Measurements from ENCODE around the gene PGP.
"Not testable (repeated sequence)": the region's sequence is repeated elsewhere in the genome, so short reads cannot be mapped to it uniquely, and the experiment has no call there.

The PGP gene

DNA sequence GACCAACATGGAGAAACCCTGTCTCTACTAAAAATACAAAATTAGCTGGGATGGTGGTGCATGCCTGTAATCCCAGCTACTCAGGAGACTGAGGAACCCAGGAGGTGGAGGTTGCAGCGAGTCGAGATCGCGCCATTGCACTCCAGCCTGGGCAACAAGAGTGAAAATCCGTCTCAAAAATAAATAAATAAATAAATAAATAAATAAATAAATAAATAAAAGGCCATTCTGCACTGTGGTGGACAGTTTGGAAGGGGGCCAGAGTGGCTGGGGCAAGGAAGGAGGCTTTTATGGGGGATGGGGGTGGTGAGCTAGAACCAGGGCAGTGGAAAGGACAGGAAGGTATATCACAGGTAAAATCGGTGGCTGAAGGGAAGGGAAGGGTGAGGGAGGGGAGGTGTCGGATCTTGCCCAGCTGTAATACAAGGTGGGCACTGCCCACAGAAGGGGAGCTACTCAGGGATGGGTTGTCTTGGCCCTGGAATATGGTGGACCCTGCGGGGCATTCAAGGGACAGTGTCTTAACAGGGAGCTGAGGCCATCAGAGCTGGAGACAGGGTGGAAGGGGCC, 11.4 kb downstream of the PGP start:
- not testable (repeated sequence) for H3K9me3 Mint-ChIP-seq, H3K27me3 Mint-ChIP-seq, H3K36me3 Mint-ChIP-seq
- Mint-ChIP-seq H3K27ac (peak overlapping the region; percentile 74), H3K4me1 (peaks cover 20% of the 10 kb centered on the region), H3K4me3 (peak overlapping the region; percentile 66)

DNA sequence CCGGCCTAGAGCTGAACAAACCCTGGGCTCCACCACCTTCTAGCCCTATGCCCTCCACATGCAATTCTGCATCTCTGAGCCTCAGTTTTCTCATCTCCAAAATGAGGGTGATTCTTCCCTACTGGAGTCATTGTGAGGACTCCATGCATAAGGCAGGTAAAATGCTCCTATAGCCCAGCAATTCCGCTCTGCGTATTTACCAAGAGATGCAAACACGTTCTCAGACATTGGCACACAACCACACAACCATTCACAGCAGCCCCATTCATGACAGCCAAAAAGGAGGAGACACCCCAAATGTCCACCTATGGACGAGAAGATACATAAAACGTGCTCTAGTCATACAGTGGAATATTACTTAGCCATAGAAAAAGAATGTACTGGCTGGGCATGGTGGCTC, 14.3 kb downstream of the PGP start:
- H3K4me3 Mint-ChIP-seq = no peak overlapping the region
- H3K36me3 Mint-ChIP-seq = no peaks in the 10 kb centered on the region
- no peaks in the 10 kb centered on the region for H3K9me3 Mint-ChIP-seq
- peaks cover 5% of the 10 kb centered on the region for H3K27me3 Mint-ChIP-seq
- no peak overlapping the region for H3K27ac Mint-ChIP-seq
- peaks cover 6% of the 10 kb centered on the region for H3K4me1 Mint-ChIP-seq

DNA sequence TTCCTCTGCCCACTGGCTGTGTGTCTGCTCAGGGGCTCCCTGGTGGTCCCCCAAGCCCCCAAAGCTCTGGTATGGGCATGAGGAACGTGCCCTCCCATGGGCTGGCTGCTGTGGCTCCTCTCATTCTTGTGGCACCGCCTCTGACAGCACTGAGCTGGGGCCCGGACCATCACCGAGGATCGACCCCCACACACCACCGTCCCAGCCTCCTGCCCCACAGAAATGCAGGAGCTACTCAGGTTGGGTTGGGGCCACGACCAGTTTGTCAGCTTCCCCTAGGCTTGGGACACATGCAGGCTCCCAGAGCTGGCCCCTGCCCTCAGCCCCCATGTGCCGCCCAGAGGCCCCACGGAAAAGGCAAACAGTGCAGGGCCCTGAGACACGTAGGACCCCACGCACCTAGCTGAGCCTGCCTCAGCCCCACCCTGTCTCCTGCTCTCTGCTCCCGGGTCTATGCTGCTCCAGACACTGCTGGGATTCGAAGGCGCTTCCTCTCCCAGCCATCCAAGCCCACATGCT, 15.0 kb downstream of the PGP start:
- Mint-ChIP-seq H3K4me3 (no peak overlapping the region), H3K4me1 (peaks cover 10% of the 10 kb centered on the region), H3K36me3 (no peaks in the 10 kb centered on the region), H3K27ac (no peak overlapping the region), H3K9me3 (no peaks in the 10 kb centered on the region), H3K27me3 (peaks cover 9% of the 10 kb centered on the region)

DNA sequence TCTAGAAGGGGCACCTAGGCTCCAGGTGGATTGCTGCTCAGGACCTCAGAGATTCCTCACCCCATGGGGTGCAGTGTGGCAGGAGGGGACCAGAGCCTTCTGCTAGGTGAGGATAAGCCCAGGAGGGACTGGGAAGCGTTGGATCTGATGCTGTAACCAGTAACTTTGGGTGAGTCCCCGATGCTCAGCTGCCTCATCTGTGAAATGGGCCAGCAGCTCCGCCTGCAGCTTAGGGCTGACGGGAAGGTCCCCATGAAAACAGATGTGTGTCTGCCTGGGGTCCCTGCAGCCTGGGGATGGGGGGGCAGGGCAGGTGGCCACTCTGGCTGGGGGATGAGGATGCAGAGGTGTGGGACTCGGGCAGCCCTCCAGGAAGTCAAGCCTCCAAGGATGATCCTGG, 15.5 kb downstream of the PGP start:
- Mint-ChIP-seq H3K4me1 (peaks cover 4% of the 10 kb centered on the region), H3K36me3 (no peaks in the 10 kb centered on the region), H3K9me3 (no peaks in the 10 kb centered on the region), H3K4me3 (no peak overlapping the region), H3K27ac (no peak overlapping the region), H3K27me3 (peaks cover 9% of the 10 kb centered on the region)

DNA sequence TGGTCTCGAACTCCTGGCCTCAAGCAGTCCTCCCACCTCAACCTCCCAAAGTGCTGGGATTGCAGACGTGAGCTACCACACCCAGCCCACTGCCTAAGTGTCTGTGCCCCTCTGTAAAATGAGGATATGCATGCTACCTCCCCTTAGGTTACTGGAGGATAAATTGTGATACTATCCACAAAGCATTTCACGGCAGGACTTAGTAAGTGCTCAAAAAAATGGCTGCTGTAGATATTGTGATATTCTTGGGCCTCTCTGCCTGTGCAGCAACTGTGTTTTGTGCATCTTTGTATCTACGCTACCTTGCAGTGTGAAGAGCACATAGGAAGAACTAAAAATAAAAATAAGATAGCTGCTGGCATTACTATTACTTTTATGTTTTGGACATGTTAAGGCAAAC, 16.4 kb downstream of the PGP start:
- H3K4me1 Mint-ChIP-seq = peaks cover 4% of the 10 kb centered on the region
- peak overlapping the region; percentile 59 for H3K4me3 Mint-ChIP-seq
- no peak overlapping the region for H3K27ac Mint-ChIP-seq
- H3K27me3 Mint-ChIP-seq = peaks cover 9% of the 10 kb centered on the region
- H3K36me3 Mint-ChIP-seq = no peaks in the 10 kb centered on the region
- H3K9me3 Mint-ChIP-seq = no peaks in the 10 kb centered on the region

DNA sequence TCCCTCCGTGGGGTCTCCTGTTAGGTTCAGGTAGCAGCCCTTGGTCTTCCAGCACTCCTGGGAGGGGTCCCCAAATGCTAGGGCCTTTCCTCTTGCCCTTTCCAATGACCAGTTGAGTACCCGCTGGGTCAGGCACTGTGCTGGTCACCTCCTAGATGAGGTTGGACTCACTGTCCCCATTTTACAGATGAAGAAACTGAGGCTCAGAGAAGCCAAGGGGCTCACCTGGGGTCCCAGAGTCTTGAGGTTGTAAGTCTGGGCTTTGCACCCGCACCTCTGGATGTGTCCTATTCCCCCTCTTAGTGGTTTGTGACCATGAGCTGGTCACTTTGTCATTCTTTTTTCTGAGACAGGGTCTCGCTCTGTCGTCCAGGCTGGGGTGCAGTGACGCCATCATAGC, 16.9 kb downstream of the PGP start:
- Mint-ChIP-seq H3K36me3 (no peaks in the 10 kb centered on the region), H3K4me3 (peak overlapping the region; percentile 59), H3K27me3 (peaks cover 9% of the 10 kb centered on the region)

DNA sequence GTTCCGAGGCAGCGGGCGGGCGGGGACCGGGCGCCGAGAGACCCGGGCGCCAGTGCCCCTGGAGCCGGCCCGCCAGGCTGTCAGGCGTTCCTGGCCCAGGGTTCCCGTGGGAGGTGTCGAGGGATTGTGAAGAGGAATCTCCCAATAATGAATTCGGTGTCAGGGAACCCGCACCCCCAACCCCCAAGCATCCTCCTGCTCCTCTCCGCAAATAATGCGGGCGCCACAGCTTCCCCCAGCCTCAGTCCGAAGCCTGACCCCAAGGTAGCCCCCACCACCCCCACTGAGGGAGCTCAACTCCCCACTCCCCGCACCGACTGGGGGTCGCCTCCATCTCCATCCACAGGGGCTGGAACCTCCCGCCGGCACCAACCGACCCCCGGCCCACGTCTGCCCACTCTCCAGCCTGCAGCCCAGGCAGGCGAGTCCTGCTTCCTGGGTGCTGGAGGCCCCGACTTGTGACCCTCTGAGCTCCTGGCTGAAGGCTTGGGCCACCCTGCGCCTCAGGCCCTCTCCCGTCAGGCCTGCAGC, 17.6 kb downstream of the PGP start:
- Mint-ChIP-seq H3K4me3 (peak overlapping the region; percentile 59), H3K4me1 (peaks cover 4% of the 10 kb centered on the region), H3K36me3 (no peaks in the 10 kb centered on the region), H3K9me3 (no peaks in the 10 kb centered on the region), H3K27ac (no peak overlapping the region), H3K27me3 (peaks cover 9% of the 10 kb centered on the region)

More for the DNA sequence above, 16.9 kb downstream of the PGP start:
- Mint-ChIP-seq H3K9me3 (no peaks in the 10 kb centered on the region), H3K27ac (no peak overlapping the region), H3K4me1 (peaks cover 4% of the 10 kb centered on the region)

DNA sequence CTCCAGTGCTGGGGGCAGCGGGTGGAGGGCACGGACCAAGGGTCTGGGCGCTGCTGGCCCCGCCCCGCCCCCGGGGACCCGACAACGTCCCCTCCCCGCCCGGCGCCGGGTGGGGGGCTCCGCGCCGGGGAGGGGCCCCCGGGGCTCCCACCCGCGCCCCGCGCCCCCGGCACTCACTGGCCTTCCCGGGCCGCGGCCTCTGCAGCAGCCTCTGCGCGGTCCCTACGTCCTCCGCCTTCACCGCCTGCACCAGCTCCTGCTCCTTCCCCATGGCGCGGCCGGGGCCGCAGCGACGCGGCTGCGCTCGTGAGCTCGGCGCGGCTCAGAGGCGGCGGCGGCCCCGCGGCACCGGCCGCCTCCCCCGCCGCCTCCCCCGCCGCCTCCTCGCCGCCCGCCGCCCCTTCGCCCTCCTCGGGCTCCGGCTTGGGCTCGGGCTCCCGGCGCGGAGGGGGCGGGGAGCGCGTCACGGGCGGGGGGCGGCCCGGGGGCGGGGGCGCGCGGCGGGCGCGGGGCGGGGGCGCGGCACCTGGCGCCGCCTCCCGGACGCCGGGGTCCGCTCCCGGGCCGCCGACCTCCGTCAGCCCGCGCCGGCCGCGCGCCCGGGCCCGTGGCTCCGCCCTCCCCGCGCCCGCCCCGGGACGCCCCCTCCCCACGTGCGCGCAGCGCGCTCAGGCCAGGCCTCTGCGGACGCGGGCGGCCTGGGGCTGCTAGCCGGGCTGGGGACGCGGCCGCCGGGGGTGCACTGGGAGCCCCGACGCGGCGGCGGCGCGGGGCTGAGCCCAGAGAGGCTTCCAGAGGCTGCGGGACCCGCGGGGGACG, 18.3 kb downstream of the PGP start, which contains the start of gene CASKIN1:
CASKIN1 (minus strand) TSS at position 444 of the 819 bp plus-strand sequence; CDS start at position 271, 173 bp downstream.
- no peaks in the 10 kb centered on the region for H3K9me3 Mint-ChIP-seq
- peaks cover 4% of the 10 kb centered on the region for H3K4me1 Mint-ChIP-seq
- H3K4me3 Mint-ChIP-seq = peak within 1 kb of the TSS; percentile 59
- H3K27me3 Mint-ChIP-seq = peaks cover 9% of the 10 kb centered on the region
- H3K36me3 Mint-ChIP-seq = no peaks in the 10 kb centered on the region
- no peak within 1 kb of the TSS for H3K27ac Mint-ChIP-seq

DNA sequence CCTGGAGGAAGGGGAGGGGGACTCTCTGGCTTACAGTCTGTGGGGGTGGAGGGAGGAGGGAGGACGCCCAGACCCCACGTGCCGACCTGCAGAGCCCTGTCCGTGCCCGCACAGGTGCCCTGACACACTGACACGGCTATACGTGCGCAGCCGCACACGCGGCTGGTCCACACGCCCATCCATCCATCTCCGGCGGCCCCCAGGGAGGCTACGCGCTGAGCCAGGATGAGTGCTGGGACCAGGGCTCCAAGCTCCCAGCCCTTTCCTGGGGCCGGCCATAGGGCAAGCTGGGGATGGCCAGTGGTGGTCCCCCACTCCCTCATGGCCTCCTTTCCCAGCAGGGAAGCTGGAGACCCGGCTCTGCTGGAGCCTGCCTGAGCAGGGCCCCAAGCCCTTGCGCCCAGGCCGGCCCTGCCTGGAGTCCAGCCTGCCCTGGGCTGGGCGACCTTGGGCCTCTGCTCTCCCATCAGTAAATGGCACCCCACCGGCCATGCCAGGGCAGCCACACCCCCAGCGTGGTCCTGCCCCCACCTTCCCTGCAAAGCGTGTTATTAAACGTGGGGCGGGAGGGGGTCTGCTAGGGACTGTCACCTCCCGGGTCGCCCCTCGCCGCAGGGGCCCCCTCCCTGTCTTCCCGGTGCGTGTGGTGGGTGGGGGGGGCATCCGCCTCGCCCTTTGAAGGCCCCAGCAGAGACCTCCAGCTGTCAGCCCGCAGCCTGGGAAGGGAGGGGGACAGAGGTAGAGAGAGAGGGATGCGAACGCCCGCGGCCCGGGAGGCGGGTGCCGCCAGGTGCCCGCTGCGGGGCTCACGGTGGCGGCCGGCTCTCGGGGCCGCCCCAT, 19.1 kb downstream of the PGP start:
- Mint-ChIP-seq H3K9me3 (no peaks in the 10 kb centered on the region), H3K4me1 (peaks cover 4% of the 10 kb centered on the region), H3K27me3 (peaks cover 9% of the 10 kb centered on the region), H3K4me3 (peak overlapping the region; percentile 36), H3K27ac (no peak overlapping the region), H3K36me3 (no peaks in the 10 kb centered on the region)

DNA sequence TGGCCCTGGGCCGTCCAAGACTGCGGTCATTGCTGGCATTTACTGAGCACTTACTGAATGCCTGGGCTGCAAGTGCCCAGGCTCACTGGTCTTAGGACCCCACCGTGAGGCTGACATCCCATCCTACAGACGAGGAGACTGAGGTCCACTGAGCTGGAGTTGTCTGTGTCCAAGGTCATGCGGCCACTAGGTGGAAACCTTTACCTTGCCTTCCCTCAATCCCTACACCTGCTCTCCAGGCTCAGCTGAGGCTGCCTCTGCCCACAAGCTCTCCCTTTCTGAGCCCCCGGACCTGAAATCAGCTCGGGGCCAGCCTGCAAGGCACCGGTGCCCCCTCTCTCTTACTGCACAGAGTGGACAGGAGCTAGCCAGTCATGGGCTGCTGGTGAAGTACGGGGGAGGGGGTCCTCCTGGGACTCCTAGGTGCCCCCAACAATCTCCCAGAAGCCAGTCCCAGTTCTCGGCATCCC, 19.8 kb downstream of the PGP start:
- Mint-ChIP-seq H3K27ac (no peak overlapping the region), H3K36me3 (no peaks in the 10 kb centered on the region), H3K27me3 (peaks cover 9% of the 10 kb centered on the region), H3K9me3 (no peaks in the 10 kb centered on the region), H3K4me1 (peaks cover 4% of the 10 kb centered on the region), H3K4me3 (peak overlapping the region; percentile 36)

DNA sequence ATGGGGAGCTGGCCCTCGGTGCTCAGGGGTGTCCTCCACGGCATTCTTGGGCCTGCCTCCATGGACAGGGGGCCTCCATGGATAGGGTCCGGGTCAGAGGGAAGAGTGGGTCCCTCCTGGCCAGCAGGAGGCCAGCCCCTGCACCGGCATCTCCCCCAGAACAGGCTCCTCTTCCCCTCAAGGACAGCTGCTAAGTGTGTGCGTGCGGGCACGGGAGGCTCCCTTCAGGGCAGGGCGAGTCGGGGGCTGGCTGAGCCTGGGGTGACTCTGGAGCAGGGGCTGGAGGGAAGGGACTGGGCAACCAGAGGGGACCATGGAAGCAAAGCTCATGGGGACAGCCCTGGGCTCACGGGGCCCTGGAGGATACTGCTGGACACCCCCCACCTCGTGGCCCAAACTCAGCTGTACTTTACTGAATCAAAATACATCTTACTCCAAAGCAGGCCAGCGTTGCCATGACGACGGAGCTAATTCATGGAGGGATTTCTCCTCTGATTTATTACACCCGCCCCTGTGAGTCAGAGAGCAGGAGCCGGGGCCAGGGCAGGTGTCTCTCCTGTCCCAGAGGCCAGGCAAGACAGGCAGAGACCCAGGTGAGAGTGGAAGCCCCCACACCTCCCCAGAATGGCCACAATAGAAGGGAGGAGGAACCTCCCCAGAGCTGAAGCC, 20.3 kb downstream of the PGP start:
- H3K9me3 Mint-ChIP-seq = no peaks in the 10 kb centered on the region
- no peak overlapping the region for H3K27ac Mint-ChIP-seq
- peaks cover 9% of the 10 kb centered on the region for H3K27me3 Mint-ChIP-seq
- peaks cover 4% of the 10 kb centered on the region for H3K4me1 Mint-ChIP-seq
- no peak overlapping the region for H3K4me3 Mint-ChIP-seq
- no peaks in the 10 kb centered on the region for H3K36me3 Mint-ChIP-seq

DNA sequence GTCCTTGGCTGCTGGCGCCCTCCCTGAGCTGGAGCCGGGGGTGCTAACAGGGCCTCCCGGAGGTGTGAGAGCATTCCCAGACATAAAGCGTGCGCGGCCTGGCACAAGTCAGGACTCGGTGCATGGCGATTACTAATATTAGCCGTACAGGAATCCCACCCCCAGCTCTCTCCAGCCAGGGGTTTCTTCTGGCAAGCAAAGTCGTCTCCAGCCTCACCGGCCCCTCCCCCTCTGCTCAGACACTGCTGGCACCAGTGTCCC, 23.3 kb downstream of the PGP start:
- H3K27ac Mint-ChIP-seq = no peak overlapping the region
- H3K27me3 Mint-ChIP-seq = peaks cover 4% of the 10 kb centered on the region
- peaks cover 4% of the 10 kb centered on the region for H3K4me1 Mint-ChIP-seq
- H3K36me3 Mint-ChIP-seq = no peaks in the 10 kb centered on the region
- H3K4me3 Mint-ChIP-seq = no peak overlapping the region
- H3K9me3 Mint-ChIP-seq = no peaks in the 10 kb centered on the region

DNA sequence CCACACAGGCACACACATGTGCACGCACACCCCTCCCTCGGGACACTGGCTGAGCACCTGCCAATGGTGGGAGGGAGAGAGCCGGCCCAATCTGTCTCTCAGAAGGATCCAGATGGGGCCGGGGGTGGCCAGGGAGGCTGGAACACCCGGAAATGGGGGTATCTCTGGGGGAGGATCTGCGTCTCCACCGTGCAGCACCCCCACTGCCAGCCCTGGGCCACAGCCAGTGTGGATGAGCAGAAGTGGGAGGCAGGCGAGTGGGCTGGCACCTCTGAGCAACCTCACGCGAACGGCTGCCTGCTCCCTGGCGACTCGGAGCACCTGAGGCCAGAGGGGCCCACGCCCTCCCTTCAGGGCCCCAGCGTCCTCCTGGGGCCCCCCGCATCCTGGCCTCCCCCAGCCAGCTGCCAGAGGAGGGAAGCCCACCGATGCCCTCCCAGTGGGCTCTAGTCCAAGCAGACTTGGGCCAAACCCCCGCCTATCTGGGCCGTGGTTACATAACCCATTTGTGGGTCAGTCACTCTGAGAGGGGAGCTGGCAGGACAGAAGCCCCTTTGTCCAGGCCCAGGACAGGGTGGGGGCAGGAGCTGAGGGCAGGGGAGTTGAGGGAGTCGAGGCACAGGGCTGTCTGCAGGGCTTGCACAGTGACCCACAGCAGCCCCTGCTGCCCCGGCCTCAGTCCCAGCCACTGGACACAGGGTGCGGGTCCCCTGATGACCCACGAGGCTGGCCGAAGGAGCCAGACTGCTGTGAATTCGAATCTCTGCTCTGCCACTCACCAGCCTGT, 23.8 kb downstream of the PGP start:
- no peak overlapping the region for H3K27ac Mint-ChIP-seq
- no peaks in the 10 kb centered on the region for H3K36me3 Mint-ChIP-seq
- no peak overlapping the region for H3K4me3 Mint-ChIP-seq
- H3K9me3 Mint-ChIP-seq = no peaks in the 10 kb centered on the region
- H3K27me3 Mint-ChIP-seq = peaks cover 4% of the 10 kb centered on the region
- peaks cover 4% of the 10 kb centered on the region for H3K4me1 Mint-ChIP-seq

DNA sequence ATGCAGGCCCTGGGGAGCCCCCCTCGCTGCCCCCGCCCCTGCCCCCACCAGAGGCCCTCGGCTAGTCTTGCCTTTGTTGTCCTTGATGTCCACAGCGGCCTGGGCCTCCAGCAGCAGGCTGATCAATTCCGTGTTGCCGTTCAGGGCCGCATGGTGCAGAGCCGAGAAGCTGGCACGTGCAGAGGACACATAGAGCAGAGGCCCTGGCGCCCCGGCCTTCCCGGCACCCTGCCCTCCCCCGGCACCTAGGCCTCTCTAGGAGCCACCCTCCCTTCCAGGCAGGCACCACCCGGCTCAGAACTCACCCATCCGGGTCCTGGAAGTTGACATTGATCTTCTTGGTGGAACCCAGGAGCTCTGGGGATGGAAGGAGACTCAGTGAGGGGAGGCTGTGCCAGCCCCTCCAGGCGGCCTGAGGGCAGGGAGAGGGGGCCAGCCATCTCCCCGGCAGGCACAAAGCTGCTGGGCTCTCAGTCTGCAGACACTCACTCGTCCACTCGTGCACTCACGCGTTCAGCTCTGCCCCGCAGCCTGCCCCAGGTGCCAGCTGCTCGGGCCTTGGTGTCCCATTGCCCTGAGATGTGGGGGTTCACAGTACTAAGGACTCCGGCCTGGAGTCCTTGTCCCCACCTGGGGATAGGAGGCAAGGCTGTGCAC, 24.5 kb downstream of the PGP start:
- Mint-ChIP-seq H3K4me1 (peaks cover 4% of the 10 kb centered on the region), H3K27me3 (peaks cover 4% of the 10 kb centered on the region), H3K4me3 (no peak overlapping the region), H3K36me3 (no peaks in the 10 kb centered on the region), H3K27ac (no peak overlapping the region), H3K9me3 (no peaks in the 10 kb centered on the region)

All from activated naive CD4-positive, alpha-beta T cell treated with anti-CD3 and anti-CD28 coated beads, Interleukin-2, amount 50 U/mL, for 24 hours (primary cell).